HepG2 (cell line): ENCODE results near the gene PRSS12. TPM values are rescaled to one million over a fixed set of nuclear protein-coding genes. Genes with fewer than 3 reads are reported as not detected.

Experiments
- ATAC-seq: fragments of 200-7000 bp; cut with Tn5 transposase; 3 replicates; pipeline ENCODE4 v1.9.1; 2020; ENCODE audit warnings: mild to moderate bottlenecking, moderate library complexity
- BruUV-seq: library from RNA; stranded (reverse); fragments of 400-500 nt; replicated peaks from 2 replicates; lab custom pipeline; 2021; lab: Mats Ljungman, UMichigan
- CTCF ChIA-PET: fragments of 300-600 bp; formaldehyde crosslinking; extraction: SDS; loops from one replicate; lab custom pipeline; 2021; ENCODE audit warnings: low total read pairs, inconsistent platforms, low intra/inter-chr PET ratio; lab: Yijun Ruan, JAX
- POLR2A ChIA-PET: fragments of 350-600 bp; sonication (Branson Sonifier 250); formaldehyde crosslinking; loops from one replicate; lab custom pipeline; 2020; ENCODE audit warnings: antibody characterized with exemption, inconsistent platforms; lab: Yijun Ruan, JAX
- DNase-seq: peaks from one replicate; pipeline ENCODE4 v3.0.0-alpha.2; 2015; ENCODE audit warnings: low spot score
- FAIRE-seq: peaks from 3 replicates; lab custom pipeline; 2011; peaks lifted over from hg19 to GRCh38; lab: Jason Lieb, UNC
- H2AFZ ChIP-seq: one replicate; pipeline ENCODE4 v1.6.1; 2011; ENCODE audit warnings: low read length, inconsistent platforms
- H3K27ac ChIP-seq: fragments of 300-600 bp; 3 replicates; pipeline ENCODE4 v1.8.0; 2011; ENCODE audit warnings: mixed run types, mild to moderate bottlenecking, mixed read lengths, low read length, inconsistent platforms; ENCODE audit not compliant: insufficient read depth; ENCODE audit errors: extremely low read length
- H3K27me3 ChIP-seq, 2 experiments: fragments of 200-600 bp in 1 of 2; 2 replicates in 1 of 2; 3 replicates in 1 of 2; pipeline versions ENCODE4 v1.6.0 to v1.8.0; 2011; ENCODE audit warnings: low read length in 2 of 2, mild to moderate bottlenecking in 2 of 2, moderate library complexity in 2 of 2, inconsistent platforms in 1 of 2; ENCODE audit not compliant: insufficient read depth in 2 of 2, control insufficient read depth in 1 of 2
- H3K36me3 ChIP-seq, 2 experiments: fragments of 200-600 bp in 1 of 2; replicated peaks in 1 of 2; 2 replicates in 1 of 2; 3 replicates in 1 of 2; pipeline versions ENCODE4 v1.5.1 to v1.8.0; 2011; ENCODE audit warnings: low read length in 2 of 2, inconsistent platforms in 1 of 2; ENCODE audit not compliant: insufficient read depth in 2 of 2, control insufficient read depth in 1 of 2
- H3K4me1 ChIP-seq: 2 replicates; pipeline ENCODE4 v1.5.1; 2012; ENCODE audit warnings: low read length, inconsistent platforms; ENCODE audit not compliant: insufficient read depth
- H3K4me2 ChIP-seq: 2 replicates; pipeline ENCODE4 v1.6.0; 2011; ENCODE audit warnings: low read depth, low read length, inconsistent platforms
- H3K4me3 ChIP-seq, 3 experiments: fragments of 200-600 bp in 1 of 3; sonication (generic), shearing (Covaris generic) in 1 of 3; replicated peaks in 1 of 3; 2 replicates each; pipeline ENCODE4 v1.5.1; 2011 to 2016; ENCODE audit warnings: low read length in 3 of 3, inconsistent platforms in 2 of 3, low read depth in 2 of 3, mild to moderate bottlenecking in 2 of 3, control low read depth in 1 of 3, mixed read lengths in 1 of 3; ENCODE audit not compliant: insufficient read depth in 1 of 3
- H3K79me2 ChIP-seq: one replicate; pipeline ENCODE4 v1.6.1; 2011; ENCODE audit warnings: low read length, inconsistent platforms; ENCODE audit not compliant: insufficient read depth
- H3K9ac ChIP-seq: 2 replicates; pipeline ENCODE4 v1.6.0; 2011; ENCODE audit warnings: mild to moderate bottlenecking, low read depth, low read length, inconsistent platforms; ENCODE audit not compliant: insufficient read depth
- H3K9me3 ChIP-seq: 2 replicates; pipeline ENCODE4 v1.5.1; 2012; ENCODE audit warnings: mild to moderate bottlenecking, low read length
- H4K20me1 ChIP-seq: 2 replicates; pipeline ENCODE4 v1.6.0; 2011; ENCODE audit warnings: inconsistent platforms, mild to moderate bottlenecking, low read length, moderate library complexity; ENCODE audit not compliant: insufficient read depth
- KLF11 ChIP-seq: IDR thresholded peaks from 2 replicates; pipeline ENCODE4 v1.6.1; 2016; ENCODE audit warnings: missing compliant biosample characterization
- MAFK ChIP-seq, 2 experiments: IDR thresholded peaks in 1 of 2; conservative IDR thresholded peaks in 1 of 2; 2 replicates each; pipeline ENCODE4 v1.6.1; 2011; ENCODE audit warnings: improper control_type of control experiment in 2 of 2, low read length in 2 of 2
- RFX1 ChIP-seq: fragments of 450-650 bp; IDR thresholded peaks from 2 replicates; pipeline ENCODE4 v1.6.1; 2017
- TP53 ChIP-seq: sonication (generic); formaldehyde crosslinking; conservative IDR thresholded peaks from 2 replicates; pipeline ENCODE4 v1.4.0; 2020; ENCODE audit warnings: missing genetic modification reagents
- ZNF136 ChIP-seq: sonication (generic); formaldehyde crosslinking; IDR thresholded peaks from 2 replicates; pipeline ENCODE4 v1.8.1; 2022; ENCODE audit warnings: low read depth, mild to moderate bottlenecking, moderate library complexity, missing genetic modification reagents
- ZNF841 ChIP-seq: sonication (generic); formaldehyde crosslinking; IDR thresholded peaks from 2 replicates; pipeline ENCODE4 v1.8.1; 2023; ENCODE audit warnings: missing genetic modification reagents, borderline replicate concordance
- WGBS: methylation state at CpG from one replicate; pipeline ENCODE4 v1.1.6; 2017; ENCODE audit warnings: low lambda C conversion rate; 5-methylcytosine and 5-hydroxymethylcytosine counted together
- in situ Hi-C: cut with HindIII; loops from 2 replicates; pipeline ENCODE4 v1.10.0; 2017; ENCODE audit warnings: low pct_unique_long_range_greater_than_20kb; ENCODE audit not compliant: extremely low pct_ligation_motif_present
- intact Hi-C: fragments of 100-400 bp; cut with micrococcal nuclease; formaldehyde crosslinking; loops from one replicate; pipeline ENCODE4 v1.10.0; 2022; ENCODE audit not compliant: unreplicated experiment
- polyA plus RNA-seq, 8 experiments: library from polyadenylated mRNA; depleted of rRNA in 3 of 8; stranded (reverse) in 7 of 8; unstranded in 1 of 8; fragments of >200 nt; fragmentation: Illumina TruSeq in 4 of 8; extraction: Trizol in 4 of 8; gene quantifications; 2 replicates each; pipeline versions ENCODE4 v1.2.1 to v1.2.3, GENCODE V29; 2011 to 2016; ENCODE audit warnings: low read depth in 4 of 8, missing spikeins in 1 of 8, mixed read lengths in 1 of 8; ENCODE audit not compliant: insufficient read depth in 1 of 8
- total RNA-seq, 5 experiments: library from RNA; depleted of rRNA; stranded (reverse); fragments of >200 nt; fragmentation: Illumina TruSeq; extraction: Trizol; gene quantifications; 2 replicates each; pipeline ENCODE4 v1.2.3, GENCODE V29; 2016; ENCODE audit warnings: low read depth in 1 of 5
- TF ChIP-seq, protein P1 (sequence below): sonication (generic); formaldehyde crosslinking; IDR thresholded peaks from 2 replicates; pipeline ENCODE4 v1.4.0; 2020; ENCODE audit warnings: missing genetic modification reagents
- TF ChIP-seq, protein P2 (sequence below): sonication (generic); formaldehyde crosslinking; IDR thresholded peaks from 2 replicates; pipeline ENCODE4 v1.9.0; 2021; ENCODE audit warnings: missing genetic modification reagents, mild to moderate bottlenecking, borderline replicate concordance

The PRSS12 gene
- total and polyA plus RNA-seq, 2 of the 13 experiments (the other 11 are each of a cell fraction or from before 2014, with no cell fraction given), result 0.02 TPM; not detected in 1

DNA sequence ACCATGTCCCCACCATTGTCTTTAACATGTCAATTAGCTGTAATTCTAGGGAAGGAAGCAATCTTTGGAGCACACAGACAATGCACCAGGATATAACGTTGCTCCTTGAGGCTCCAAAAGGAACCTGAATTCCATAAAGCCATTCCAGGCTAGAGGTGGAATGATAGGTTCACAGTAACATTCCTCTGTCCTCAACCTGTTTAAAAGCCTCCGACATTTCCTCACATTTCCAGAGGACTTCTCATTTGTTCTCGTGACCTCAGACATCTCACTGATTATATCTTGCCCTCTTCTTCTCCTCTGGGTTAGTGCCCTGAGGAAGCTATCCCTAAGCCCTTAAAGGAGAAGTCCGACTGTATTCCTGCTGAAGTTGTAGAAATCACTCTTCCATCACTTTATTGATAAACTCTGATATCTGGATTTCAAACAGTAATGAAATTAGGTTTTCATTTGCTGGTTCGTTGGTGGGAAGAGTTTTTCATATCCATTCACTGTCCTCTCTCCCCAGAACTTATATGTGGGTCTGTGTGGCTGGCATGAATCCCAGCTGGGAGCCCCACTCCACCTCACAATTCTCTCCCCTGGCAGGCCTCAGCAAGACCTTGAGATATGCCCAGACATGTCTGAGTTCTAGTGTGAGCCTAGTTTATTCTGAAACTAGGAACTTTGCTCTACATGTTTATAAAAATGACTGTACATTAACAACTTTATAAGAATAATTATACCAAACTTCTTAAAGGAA, 44.2 kb upstream of the PRSS12 start:
- no peaks in the 10 kb centered on the region for H3K36me3 ChIP-seq
- H3K4me2 ChIP-seq, result no peak overlapping the region
- no peak overlapping the region for H3K27ac ChIP-seq
- DNase-seq, result no peak
- WGBS, result 15% methylated on average over 5 of the region's 5 CpGs
- CTCF ChIA-PET, result no interaction called here
- H3K27me3 ChIP-seq, result no peaks in the 10 kb centered on the region; a peak in 2 of 5 replicates
- BruUV-seq, result no TSS peak
- no peak overlapping the region for H3K9ac ChIP-seq
- in situ Hi-C loops (no loop called here), intact Hi-C loops (no loop called here)
- H3K4me1 ChIP-seq, result no peaks in the 10 kb centered on the region
- no peaks in the 10 kb centered on the region for H3K9me3 ChIP-seq
- no peak overlapping the region for H3K4me3 ChIP-seq
- H4K20me1 ChIP-seq, result no peaks in the 10 kb centered on the region
- ATAC-seq, result no peak
- no peak overlapping the region for H2AFZ ChIP-seq
- H3K79me2 ChIP-seq, result no peaks in the 10 kb centered on the region
- POLR2A ChIA-PET, result no interaction called here
- TF ChIP-seq TP53 (CRISPR knock-in tag) (0 out of 2 replicates have a peak, but pooled peaks have one; percentile 34), KLF11 (CRISPR knock-in tag) (no peak), ZNF841 (CRISPR knock-in tag) (no peak), ZNF136 (CRISPR knock-in tag) (no peak), RFX1 (no peak), MAFK (conservative IDR thresholded peaks at IDR 0.05 in 1 of 2, IDR thresholded peaks at IDR 0.05 in 1 of 2; ENCODE audit: low read length in 2 of 2) (no peak)
- TF ChIP-seq, protein P1, sequence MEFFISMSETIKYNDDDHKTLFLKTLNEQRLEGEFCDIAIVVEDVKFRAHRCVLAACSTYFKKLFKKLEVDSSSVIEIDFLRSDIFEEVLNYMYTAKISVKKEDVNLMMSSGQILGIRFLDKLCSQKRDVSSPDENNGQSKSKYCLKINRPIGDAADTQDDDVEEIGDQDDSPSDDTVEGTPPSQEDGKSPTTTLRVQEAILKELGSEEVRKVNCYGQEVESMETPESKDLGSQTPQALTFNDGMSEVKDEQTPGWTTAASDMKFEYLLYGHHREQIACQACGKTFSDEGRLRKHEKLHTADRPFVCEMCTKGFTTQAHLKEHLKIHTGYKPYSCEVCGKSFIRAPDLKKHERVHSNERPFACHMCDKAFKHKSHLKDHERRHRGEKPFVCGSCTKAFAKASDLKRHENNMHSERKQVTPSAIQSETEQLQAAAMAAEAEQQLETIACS (CRISPR knock-in tag), result no peak
- TF ChIP-seq, protein P2, sequence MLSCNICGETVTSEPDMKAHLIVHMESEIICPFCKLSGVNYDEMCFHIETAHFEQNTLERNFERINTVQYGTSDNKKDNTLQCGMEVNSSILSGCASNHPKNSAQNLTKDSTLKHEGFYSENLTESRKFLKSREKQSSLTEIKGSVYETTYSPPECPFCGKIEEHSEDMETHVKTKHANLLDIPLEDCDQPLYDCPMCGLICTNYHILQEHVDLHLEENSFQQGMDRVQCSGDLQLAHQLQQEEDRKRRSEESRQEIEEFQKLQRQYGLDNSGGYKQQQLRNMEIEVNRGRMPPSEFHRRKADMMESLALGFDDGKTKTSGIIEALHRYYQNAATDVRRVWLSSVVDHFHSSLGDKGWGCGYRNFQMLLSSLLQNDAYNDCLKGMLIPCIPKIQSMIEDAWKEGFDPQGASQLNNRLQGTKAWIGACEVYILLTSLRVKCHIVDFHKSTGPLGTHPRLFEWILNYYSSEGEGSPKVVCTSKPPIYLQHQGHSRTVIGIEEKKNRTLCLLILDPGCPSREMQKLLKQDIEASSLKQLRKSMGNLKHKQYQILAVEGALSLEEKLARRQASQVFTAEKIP (CRISPR knock-in tag), result no peak
- no peak for FAIRE-seq
